GM19240 (cell line): ENCODE results near the gene MCOLN3.
"Not testable (repeated sequence)": the region's sequence is repeated elsewhere in the genome, so short reads cannot be mapped to it uniquely, and the experiment has no call there.

ENCODE experiments used
- DNase-seq: peaks from one replicate; pipeline ENCODE4 v3.0.0; 2011; ENCODE audit warnings: low spot score; ENCODE audit not compliant: insufficient read length

Gene MCOLN3

DNA sequence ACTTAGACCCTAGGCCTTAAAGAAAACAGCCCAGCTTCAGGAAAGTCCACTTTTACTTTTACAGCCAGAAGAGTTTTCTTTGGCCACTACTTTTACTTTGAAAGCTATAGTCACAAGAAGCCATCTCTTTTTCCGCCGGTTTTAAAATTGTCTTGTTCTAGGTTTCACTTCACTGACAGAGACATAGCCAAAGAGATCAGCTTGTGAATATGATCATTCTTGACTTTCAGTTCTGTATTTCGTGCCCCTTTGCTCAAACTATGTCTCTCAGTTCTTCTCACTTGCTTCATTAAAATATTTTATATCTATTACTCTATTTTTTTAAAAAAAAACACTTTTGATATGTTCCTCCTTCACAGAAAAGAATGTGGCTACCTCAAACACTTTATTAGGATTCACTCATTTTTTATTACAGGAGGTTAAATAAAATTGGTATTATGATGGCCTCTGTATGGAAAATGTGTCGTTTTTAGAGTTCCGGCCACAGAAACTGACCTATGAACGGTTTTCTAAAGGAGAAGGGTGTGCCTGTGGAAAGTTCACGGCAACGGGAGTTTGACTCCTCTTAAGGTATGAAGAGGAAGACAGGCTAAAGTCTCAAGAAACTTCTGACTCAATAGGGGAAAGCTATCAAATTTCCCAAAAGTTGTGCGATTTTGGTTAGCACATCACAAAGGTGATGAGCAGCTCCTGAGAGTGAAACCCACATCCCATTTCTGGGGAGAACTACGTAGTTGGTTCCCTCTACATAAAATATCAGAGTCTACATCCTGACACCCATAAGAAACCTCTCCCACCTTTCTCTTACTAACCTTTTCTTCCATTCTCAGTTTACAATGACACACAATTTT, 52.6 kb downstream of the MCOLN3 start:
- DNase-seq = no peak

GRCh38 chr1:84991097-84991920, 57.0 kb downstream of the MCOLN3 start:
- no peak for DNase-seq

DNA sequence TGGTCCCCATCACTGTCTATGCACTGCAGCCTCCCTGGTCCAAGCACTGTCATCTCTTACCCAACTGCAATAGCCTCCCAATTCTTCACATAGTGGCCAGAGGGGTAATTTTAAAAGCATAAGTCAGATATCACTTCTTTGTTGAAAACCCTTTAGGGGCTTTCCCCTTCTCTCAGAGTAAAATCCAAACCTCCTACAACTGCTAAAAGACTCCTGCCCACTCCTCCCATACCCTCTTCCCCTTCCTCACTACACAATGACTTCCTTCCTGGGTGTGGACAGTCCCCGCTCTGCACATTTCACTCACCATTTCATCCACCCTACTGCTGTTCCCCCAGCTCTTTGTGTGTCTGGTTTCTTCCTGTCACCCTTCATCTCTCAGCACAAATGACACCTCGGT, 59.7 kb downstream of the MCOLN3 start:
- no peak for DNase-seq

DNA sequence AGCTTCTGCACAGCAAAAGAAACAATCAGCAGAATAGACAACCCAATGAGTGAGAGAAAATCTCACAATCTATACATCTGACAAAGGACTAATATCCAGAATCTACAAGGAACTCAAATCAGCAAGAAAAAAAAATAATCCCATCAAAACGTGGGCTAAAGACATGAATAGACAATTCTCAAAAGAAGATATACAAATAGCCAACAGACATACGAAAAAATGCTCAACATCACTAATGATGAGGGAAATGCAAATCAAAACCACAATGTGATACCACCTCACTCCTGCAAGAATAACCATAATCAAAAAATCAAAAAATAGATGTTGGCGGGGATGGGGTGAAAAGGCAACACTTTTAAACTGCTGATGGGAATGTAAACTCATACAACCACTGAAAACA, 61.7 kb downstream of the MCOLN3 start:
- not testable (repeated sequence) for DNase-seq

DNA sequence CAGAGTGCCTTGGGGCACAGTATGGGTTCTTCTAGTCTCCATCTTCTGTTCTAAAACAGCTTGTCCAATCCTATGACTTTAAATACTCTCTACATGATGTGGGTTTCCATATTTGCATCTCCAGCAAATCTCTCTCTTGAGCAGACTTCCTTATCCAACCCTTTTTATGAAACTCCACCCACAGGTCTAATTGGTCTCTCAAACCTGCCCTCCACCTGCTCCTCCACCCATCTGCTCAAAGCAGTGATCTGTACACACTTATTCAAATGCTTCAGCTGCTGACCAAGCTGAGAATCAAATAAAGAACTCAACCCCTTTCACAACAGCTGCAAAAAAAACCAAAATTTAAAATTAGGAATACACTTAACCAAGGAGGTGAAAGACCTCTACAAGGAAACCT, 62.9 kb downstream of the MCOLN3 start:
- no peak for DNase-seq

GRCh38 chr1:84982395-84982794, 65.9 kb downstream of the MCOLN3 start:
- no peak for DNase-seq

DNA sequence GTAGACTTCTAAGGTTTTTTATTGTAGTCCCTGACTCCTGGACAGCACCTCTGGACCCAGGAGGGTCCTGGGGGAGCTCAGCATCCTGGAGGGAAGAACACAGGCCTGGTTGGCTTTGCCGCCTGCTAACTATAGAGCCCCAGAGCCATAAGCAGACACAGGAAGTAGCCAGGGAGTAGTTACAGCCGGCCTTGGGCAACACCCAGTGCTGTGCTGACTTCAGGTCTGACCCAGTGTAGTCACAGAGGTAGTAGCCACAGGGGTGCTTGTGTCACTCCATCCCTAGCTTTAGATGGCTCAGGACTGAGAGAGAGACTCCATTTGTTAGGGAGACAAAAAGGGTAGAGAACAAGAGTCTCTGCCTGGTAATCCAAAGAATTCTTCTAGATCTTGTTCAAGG, 73.3 kb downstream of the MCOLN3 start:
- no peak for DNase-seq

DNA sequence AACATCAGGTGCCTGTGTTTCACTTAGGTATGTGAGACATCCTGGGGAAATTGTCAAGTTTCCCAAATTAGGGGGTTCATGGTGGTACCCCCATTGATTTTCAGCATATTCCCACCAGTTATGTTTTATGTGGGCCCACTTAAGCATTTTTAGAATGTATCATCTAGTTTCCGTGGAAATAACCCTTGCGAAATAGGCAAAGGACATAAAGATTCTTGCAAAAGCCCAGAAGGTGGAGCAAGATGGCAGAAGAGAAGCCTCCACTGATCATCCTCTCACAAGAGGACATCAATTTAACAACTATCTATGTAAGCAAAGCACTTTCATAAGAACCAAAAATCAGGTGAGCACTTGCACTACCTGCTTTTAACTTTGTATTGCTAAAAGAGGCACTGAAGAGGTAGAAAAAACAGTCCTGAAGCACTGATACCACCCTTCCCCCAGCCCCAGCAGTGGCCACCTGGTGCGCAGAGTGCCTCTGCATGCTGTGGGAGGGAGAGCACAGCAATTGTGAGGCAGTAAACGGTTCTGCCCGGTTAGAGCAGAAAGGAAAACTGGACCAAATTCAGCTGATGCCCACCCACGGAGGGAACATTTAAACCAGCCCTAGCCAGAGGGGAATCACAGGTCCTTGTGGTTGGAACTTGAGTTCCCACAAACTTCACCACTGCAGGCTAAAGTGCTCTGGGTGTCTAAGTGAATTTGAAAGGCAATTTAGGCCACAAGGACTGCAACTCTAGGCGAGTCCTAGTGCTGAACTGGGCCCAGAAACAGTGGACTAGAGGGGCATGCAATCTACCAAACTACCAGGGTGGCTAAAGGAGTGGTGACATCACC, 74.6 kb downstream of the MCOLN3 start:
- no peak for DNase-seq

DNA sequence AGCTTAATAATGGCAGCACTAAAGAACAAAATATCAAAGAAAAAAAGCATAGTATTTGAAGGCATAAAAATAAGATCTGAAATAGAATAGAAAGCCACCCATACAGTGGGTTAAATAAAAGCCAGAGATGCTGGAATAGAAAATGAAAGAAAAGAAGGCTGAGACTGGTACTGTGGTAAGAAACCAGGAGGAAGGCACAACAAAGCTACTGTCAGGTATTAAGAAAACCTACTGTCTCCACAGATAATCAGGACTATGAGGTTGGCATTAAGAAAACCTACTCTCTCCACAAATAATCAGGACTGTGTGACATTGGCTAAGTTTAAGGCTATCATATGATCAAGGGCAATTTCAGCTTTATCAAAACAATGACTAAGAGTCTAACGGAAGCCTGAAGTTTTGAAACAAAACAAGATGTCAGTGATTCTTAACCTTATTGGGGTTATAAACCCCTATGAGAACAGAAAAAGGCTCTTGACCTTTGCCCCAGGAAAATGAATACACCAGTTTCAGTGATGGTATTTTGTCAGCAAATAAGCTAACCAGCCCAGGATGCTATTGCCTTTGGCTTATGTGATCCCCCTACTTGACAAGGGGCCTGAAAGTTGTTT, 75.8 kb downstream of the MCOLN3 start:
- no peak for DNase-seq

DNA sequence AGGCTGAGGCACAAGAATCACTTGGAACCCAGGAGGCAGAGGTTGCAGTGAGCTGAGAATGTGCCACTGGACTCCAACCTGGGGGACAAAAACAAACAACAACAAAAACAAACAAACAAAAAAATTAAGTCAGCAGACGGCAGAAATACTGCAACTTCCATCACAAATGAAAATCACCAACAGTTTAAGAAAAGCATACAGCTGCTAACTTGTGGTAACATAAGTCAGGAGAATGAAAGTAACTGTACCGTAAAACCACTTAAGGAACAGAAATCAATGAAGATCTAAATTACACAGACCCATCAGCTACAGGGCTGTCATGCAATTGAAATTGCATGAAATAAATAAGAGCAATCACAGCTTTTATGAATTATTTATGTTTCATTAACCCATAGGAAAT, 76.3 kb downstream of the MCOLN3 start:
- DNase-seq = no peak

GRCh38 chr1:84969489-84970250, 78.6 kb downstream of the MCOLN3 start:
- no peak for DNase-seq

DNA sequence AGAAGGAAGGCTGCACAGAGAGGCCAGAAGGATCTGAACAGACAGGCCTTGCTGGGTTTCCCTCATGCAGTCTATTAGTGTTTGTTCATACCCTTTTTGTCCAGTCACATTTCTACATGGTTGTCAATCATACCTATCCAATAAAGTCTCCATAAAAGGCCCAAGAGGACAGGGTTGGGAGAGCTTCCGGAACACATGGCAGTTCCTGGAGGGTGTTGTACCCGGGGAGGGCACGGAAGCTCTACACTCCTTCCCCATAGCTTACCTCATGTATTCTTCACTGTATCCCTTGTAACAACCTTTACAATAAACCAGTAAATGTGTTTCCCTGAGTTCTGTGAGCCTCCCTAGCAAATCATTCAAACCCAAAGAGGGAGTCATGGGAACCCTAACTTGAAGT, 79.4 kb downstream of the MCOLN3 start:
- DNase-seq = no peak

- no peak for DNase-seq
Observed at GRCh38 chr1:84968101-84968500, 80.2 kb downstream of the MCOLN3 start.
